Neuronal stem cell (in vitro differentiated cells): ENCODE results near the gene SHISA6.

Experiments
- DNase-seq: peaks from one replicate; pipeline ENCODE4 v3.0.0-alpha.2; 2013; ENCODE audit warnings: low spot score
- H2AFZ ChIP-seq: one replicate; pipeline ENCODE4 v1.6.1; 2013; ENCODE audit warnings: mild to moderate bottlenecking, low read length, inconsistent platforms
- H2AK5ac ChIP-seq: 2 replicates; pipeline ENCODE4 v1.6.1; 2013; ENCODE audit warnings: low read depth, mild to moderate bottlenecking, inconsistent platforms, low read length, moderate library complexity, mixed read lengths
- H2BK120ac ChIP-seq: 2 replicates; pipeline ENCODE4 v1.6.1; 2013; ENCODE audit warnings: low read depth, mild to moderate bottlenecking, inconsistent platforms, low read length, moderate library complexity, mixed read lengths
- H2BK12ac ChIP-seq: one replicate; pipeline ENCODE4 v1.6.1; 2013; ENCODE audit warnings: low read length, inconsistent platforms
- H2BK15ac ChIP-seq: 2 replicates; pipeline ENCODE4 v1.6.1; 2013; ENCODE audit warnings: mild to moderate bottlenecking, low read length, inconsistent platforms, mixed read lengths
- H2BK5ac ChIP-seq: one replicate; pipeline ENCODE4 v1.6.1; 2013; ENCODE audit warnings: inconsistent platforms, mild to moderate bottlenecking, low read length, moderate library complexity
- H3K14ac ChIP-seq: one replicate; pipeline ENCODE4 v1.6.1; 2013; ENCODE audit warnings: low read length, inconsistent platforms
- H3K18ac ChIP-seq: 2 replicates; pipeline ENCODE4 v1.6.1; 2013; ENCODE audit warnings: low read length, inconsistent platforms
- H3K23ac ChIP-seq: 2 replicates; pipeline ENCODE4 v1.6.1; 2013; ENCODE audit warnings: low read depth, mild to moderate bottlenecking, mixed read lengths, low read length, inconsistent platforms; ENCODE audit not compliant: poor library complexity
- H3K27ac ChIP-seq: replicated peaks from 3 replicates; pipeline ENCODE4 v1.5.1; 2013; ENCODE audit warnings: low read length, inconsistent platforms
- H3K27me3 ChIP-seq, 3 experiments: 2 replicates each; pipeline ENCODE4 v1.6.1; 2013; ENCODE audit warnings: low read length in 3 of 3, mild to moderate bottlenecking in 2 of 3, inconsistent platforms in 1 of 3, low read depth in 1 of 3, mixed read lengths in 1 of 3, moderate library complexity in 1 of 3; ENCODE audit not compliant: control insufficient read depth in 3 of 3, insufficient read depth in 3 of 3
- H3K36me3 ChIP-seq, 2 donors: replicated peaks in 1 of 2; 2 replicates each; pipeline ENCODE4 v1.6.1; 2013; ENCODE audit warnings: low read length in 2 of 2; ENCODE audit not compliant: control insufficient read depth in 2 of 2, insufficient read depth in 2 of 2
- H3K4ac ChIP-seq: 2 replicates; pipeline ENCODE4 v1.6.1; 2013; ENCODE audit warnings: inconsistent platforms, mild to moderate bottlenecking, low read length, moderate library complexity
- H3K4me1 ChIP-seq, 2 donors: 1 replicate in 1 of 2; 2 replicates in 1 of 2; pipeline ENCODE4 v1.6.1; 2013; ENCODE audit warnings: low read length in 2 of 2, low read depth in 1 of 2; ENCODE audit not compliant: control insufficient read depth in 2 of 2, insufficient read depth in 1 of 2
- H3K4me2 ChIP-seq: one replicate; pipeline ENCODE4 v1.6.1; 2013; ENCODE audit warnings: mild to moderate bottlenecking, low read length, inconsistent platforms; ENCODE audit not compliant: insufficient read depth, poor library complexity, severe bottlenecking
- H3K4me3 ChIP-seq, 2 donors: 2 replicates each; pipeline ENCODE4 v1.5.1; 2013; ENCODE audit warnings: low read length in 2 of 2, mild to moderate bottlenecking in 2 of 2, inconsistent platforms in 1 of 2, moderate library complexity in 1 of 2
- H3K79me1 ChIP-seq: one replicate; pipeline ENCODE4 v1.6.1; 2013; ENCODE audit warnings: low read depth, mild to moderate bottlenecking, inconsistent platforms, low read length, moderate library complexity
- H3K9ac ChIP-seq: one replicate; pipeline ENCODE4 v1.6.1; 2013; ENCODE audit warnings: mild to moderate bottlenecking, low read depth, low read length, inconsistent platforms; ENCODE audit not compliant: poor library complexity
- H3K9me3 ChIP-seq, 2 donors: replicated peaks in 1 of 2; 2 replicates each; pipeline versions ENCODE3 to v1.6.1; 2013; ENCODE audit warnings: low read length in 2 of 2, mild to moderate bottlenecking in 2 of 2, inconsistent platforms in 1 of 2, low read depth in 1 of 2, mixed read lengths in 1 of 2, moderate library complexity in 1 of 2; ENCODE audit not compliant: control insufficient read depth in 2 of 2, insufficient read depth in 1 of 2
- H4K8ac ChIP-seq: one replicate; pipeline ENCODE4 v1.6.1; 2013; ENCODE audit warnings: low read depth, mild to moderate bottlenecking, inconsistent platforms, low read length, moderate library complexity
- H4K91ac ChIP-seq: one replicate; pipeline ENCODE4 v1.6.1; 2013; ENCODE audit warnings: low read length, low read depth, mild to moderate bottlenecking, inconsistent platforms; ENCODE audit not compliant: poor library complexity
- WGBS, 2 donors: extraction: QIAGEN DNeasy Blood & Tissue Kit; methylation state at CpG; one replicate each; pipeline ENCODE4 v1.1.7; 2013; ENCODE audit warnings: missing lambda C conversion rate in 2 of 2, mixed read lengths in 1 of 2; ENCODE audit not compliant: insufficient read length in 2 of 2, insufficient replicate concordance in 1 of 2; ENCODE audit errors: extremely low coverage in 2 of 2; 5-methylcytosine and 5-hydroxymethylcytosine counted together

Gene SHISA6

DNA sequence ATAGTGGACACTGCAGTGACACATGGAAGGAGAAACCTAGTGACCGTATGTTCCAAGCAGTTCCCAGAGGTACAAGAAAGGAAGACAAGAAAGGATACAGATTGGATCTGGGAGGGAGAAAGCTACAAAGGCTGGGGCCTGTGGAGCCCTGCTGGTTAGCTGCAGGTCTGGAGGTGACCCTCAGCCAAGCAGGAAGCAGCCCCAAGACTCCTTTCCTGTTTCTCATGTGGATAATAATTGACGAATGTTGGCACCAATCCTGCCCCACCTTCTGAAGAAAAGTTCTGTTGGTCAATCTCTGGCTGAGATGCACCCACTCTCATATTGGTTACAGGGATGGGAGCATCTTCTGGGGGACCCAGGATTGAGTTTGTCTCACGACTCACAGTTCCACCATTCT lies 99.8 kb downstream of the SHISA6 start:
- Histone ChIP-seq H3K9me3 (no peaks in the 10 kb centered on the region), H3K4me3 (no peak overlapping the region), H4K8ac (no peak overlapping the region), H2AFZ (no peak overlapping the region), H3K27me3 (no peaks in the 10 kb centered on the region), H3K4me2 (no peak overlapping the region), H3K4me1 (peaks cover 0 to 2% of the 10 kb centered on the region in 2 donors), H3K27ac (no peak overlapping the region), H3K79me1 (no peaks in the 10 kb centered on the region), H2BK12ac (no peak overlapping the region), H3K9ac (no peak overlapping the region), H4K91ac (no peak overlapping the region), H2BK5ac (no peak overlapping the region), H3K14ac (no peak overlapping the region), H3K4ac (no peak overlapping the region), H2BK15ac (no peak overlapping the region), H3K18ac (no peak overlapping the region), H3K36me3 (no peaks in the 10 kb centered on the region), H2AK5ac (no peak overlapping the region), H2BK120ac (no peak overlapping the region), H3K23ac (no peak overlapping the region)
- no peak for DNase-seq
- no CpG with 5 or more reads among the region's 3 CpGs for WGBS, 2 donors

DNA sequence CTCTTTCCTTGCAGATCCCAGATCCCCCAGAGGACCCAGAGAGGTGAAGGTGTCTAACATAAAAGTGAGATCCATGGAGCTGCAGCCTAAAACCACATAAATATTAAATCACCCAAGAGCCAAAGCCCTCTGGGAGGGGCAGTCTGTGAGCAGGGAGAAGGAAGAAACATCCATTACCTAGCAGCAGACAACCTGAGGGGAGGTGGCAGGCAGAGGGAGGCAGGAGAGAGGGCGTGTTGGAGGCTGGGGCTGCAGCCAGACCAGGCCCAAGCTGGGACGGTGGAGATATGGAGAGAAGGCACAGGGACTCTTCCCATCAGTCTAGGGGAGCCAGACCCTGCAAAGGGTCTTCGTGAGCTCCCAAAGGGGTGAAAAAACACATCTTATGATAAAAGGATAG lies 101.1 kb downstream of the SHISA6 start:
- no peaks in the 10 kb centered on the region for H3K4me1 ChIP-seq
- H3K4ac ChIP-seq, result no peak overlapping the region
- WGBS, 2 donors, result no CpG with 5 or more reads among the region's 3 CpGs
- no peaks in the 10 kb centered on the region for H3K36me3 ChIP-seq
- no peaks in the 10 kb centered on the region for H3K79me1 ChIP-seq
- H4K91ac ChIP-seq, result no peak overlapping the region
- no peak overlapping the region for H3K4me2 ChIP-seq
- H2AFZ ChIP-seq, result no peak overlapping the region
- no peak overlapping the region for H2BK12ac ChIP-seq
- DNase-seq, result no peak
- no peak overlapping the region for H3K4me3 ChIP-seq
- H3K27ac ChIP-seq, result no peak overlapping the region
- peak overlapping the region; percentile 23 for H2AK5ac ChIP-seq
- H3K18ac ChIP-seq, result no peak overlapping the region
- H2BK5ac ChIP-seq, result no peak overlapping the region
- H3K14ac ChIP-seq, result no peak overlapping the region
- H4K8ac ChIP-seq, result no peak overlapping the region
- H2BK120ac ChIP-seq, result no peak overlapping the region
- no peaks in the 10 kb centered on the region for H3K9me3 ChIP-seq
- no peak overlapping the region for H3K23ac ChIP-seq
- H3K27me3 ChIP-seq, result no peaks in the 10 kb centered on the region
- no peak overlapping the region for H2BK15ac ChIP-seq
- H3K9ac ChIP-seq, result no peak overlapping the region

DNA sequence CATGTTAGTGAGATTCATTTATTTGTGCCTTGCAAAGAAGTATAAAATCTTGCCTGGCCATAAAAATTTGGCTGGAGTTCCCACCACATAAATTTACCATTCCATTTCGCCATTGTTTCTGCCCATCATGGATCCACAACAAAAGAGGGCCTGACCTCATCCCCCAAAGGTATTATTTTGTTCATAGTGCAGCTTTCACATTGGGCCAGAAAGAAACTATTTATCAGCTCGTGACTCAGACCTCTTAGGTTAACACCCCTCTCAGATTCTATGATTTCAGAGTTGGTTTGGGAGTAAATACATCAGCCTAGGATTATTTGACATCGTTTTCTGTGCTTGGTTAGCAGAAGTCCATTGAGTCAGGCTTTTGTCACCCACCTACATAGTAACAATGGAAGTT lies 108.1 kb downstream of the SHISA6 start:
- no peak overlapping the region for H4K8ac ChIP-seq
- H3K4ac ChIP-seq, result no peak overlapping the region
- no peak for DNase-seq
- no peaks in the 10 kb centered on the region for H3K9me3 ChIP-seq
- H2AK5ac ChIP-seq, result no peak overlapping the region
- peaks cover 0 to 5% of the 10 kb centered on the region in 2 donors for H3K4me1 ChIP-seq
- no peak overlapping the region for H3K14ac ChIP-seq
- H3K9ac ChIP-seq, result no peak overlapping the region
- no peak overlapping the region for H2AFZ ChIP-seq
- no peak overlapping the region for H3K4me2 ChIP-seq
- H3K36me3 ChIP-seq, result no peaks in the 10 kb centered on the region
- no peak overlapping the region for H4K91ac ChIP-seq
- H2BK15ac ChIP-seq, result no peak overlapping the region
- no peak overlapping the region for H3K18ac ChIP-seq
- H2BK5ac ChIP-seq, result no peak overlapping the region
- no peaks in the 10 kb centered on the region for H3K79me1 ChIP-seq
- no CpG with 5 or more reads among the region's 3 CpGs for WGBS, 2 donors
- no peaks in the 10 kb centered on the region for H3K27me3 ChIP-seq
- no peak overlapping the region for H3K4me3 ChIP-seq
- H2BK12ac ChIP-seq, result no peak overlapping the region
- no peak overlapping the region for H3K23ac ChIP-seq
- no peak overlapping the region for H2BK120ac ChIP-seq
- no peak overlapping the region for H3K27ac ChIP-seq

DNA sequence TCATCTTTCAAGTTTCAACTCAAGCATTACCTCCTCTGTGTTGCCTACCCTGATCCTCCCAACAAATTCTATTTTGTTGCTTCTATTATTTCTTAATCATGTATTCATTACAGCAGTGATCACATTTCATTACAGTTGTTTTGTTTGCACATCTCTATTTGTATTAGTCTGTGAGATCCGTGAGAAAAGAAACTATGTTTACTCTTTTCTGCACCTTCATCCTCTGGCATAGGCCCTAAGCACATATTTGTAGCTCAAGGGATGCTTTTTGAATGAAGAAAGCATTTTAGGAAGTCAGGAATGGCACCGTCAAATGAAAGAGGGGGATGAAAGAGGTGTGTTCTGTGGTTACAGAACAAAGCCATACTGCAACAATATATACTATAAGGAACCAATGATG lies 110.5 kb downstream of the SHISA6 start:
- no peak overlapping the region for H2BK12ac ChIP-seq
- no peak overlapping the region for H4K91ac ChIP-seq
- no peak overlapping the region for H3K23ac ChIP-seq
- H3K14ac ChIP-seq, result no peak overlapping the region
- H3K79me1 ChIP-seq, result no peaks in the 10 kb centered on the region
- no peak for DNase-seq
- H3K27ac ChIP-seq, result no peak overlapping the region
- H3K4me3 ChIP-seq, result no peak overlapping the region
- H2AFZ ChIP-seq, result no peak overlapping the region
- no peak overlapping the region for H3K4me2 ChIP-seq
- H2BK15ac ChIP-seq, result no peak overlapping the region
- H4K8ac ChIP-seq, result no peak overlapping the region
- no CpG with 5 or more reads among the region's 2 CpGs for WGBS, 2 donors
- H3K4ac ChIP-seq, result no peak overlapping the region
- no peak overlapping the region for H2BK5ac ChIP-seq
- no peak overlapping the region for H2BK120ac ChIP-seq
- H3K18ac ChIP-seq, result no peak overlapping the region
- no peaks in the 10 kb centered on the region for H3K27me3 ChIP-seq
- no peaks in the 10 kb centered on the region for H3K36me3 ChIP-seq
- H3K4me1 ChIP-seq, result peaks cover 0 to 5% of the 10 kb centered on the region in 2 donors
- no peak overlapping the region for H2AK5ac ChIP-seq
- no peak overlapping the region for H3K9ac ChIP-seq
- no peaks in the 10 kb centered on the region for H3K9me3 ChIP-seq
